ENCODE results near the gene NPEPL1. TPM values are rescaled to one million over a fixed set of nuclear protein-coding genes. Genes with fewer than 3 reads are reported as not detected.

Gene NPEPL1
- total and polyA plus RNA-seq, 2 of the 8 experiments (the other 6 are each of a cell fraction or from before 2014, with no cell fraction given), result 12.4 to 26.8 TPM

GRCh38 chr20:58646703-58647102, 45.9 kb upstream of the NPEPL1 start (continued):
- TF ChIP-seq CHD7 (IDR thresholded peaks at IDR 0.05; ENCODE audit: insufficient replicate concordance, low read length) (no peak), KDM4A (IDR thresholded peaks at IDR 0.05; ENCODE audit: low read depth, low read length, severe bottlenecking) (no peak), SP2 (IDR thresholded peaks at IDR 0.05; ENCODE audit: low read length) (no peak), CHD1 (IDR thresholded peaks at IDR 0.05; ENCODE audit: low read depth, low read length) (no peak), SP4 (IDR thresholded peaks at IDR 0.05; ENCODE audit: low read length) (no peak), EZH2 (IDR thresholded peaks at IDR 0.05; ENCODE audit: low read depth, low read length, severe bottlenecking) (no peak), KDM1A (IDR thresholded peaks at IDR 0.05; ENCODE audit: borderline replicate concordance, low read length) (no peak), SP1 (IDR thresholded peaks at IDR 0.05; ENCODE audit: low read depth, low read length) (no peak), CHD2 (IDR thresholded peaks at IDR 0.05; ENCODE audit: low read length) (no peak), CTBP2 (IDR thresholded peaks at IDR 0.05; ENCODE audit: borderline replicate concordance, insufficient read depth, insufficient read length, low read length) (no peak)

All from H1 (cell line).